Inflammatory macrophage treated with lipopolysaccharide for 4 hours (primary cell): ENCODE data around the gene TERB1.

ENCODE experiments used
- DNase-seq: peaks from one replicate; pipeline ENCODE4 v3.0.0-alpha.2; 2020

Gene TERB1

GRCh38 chr16:66741169-66741900, 60.0 kb downstream of the TERB1 start:
- peak; percentile 86 for DNase-seq

- DNase-seq: peak; percentile 65
Measured at GRCh38 chr16:66740533-66740932, 60.9 kb downstream of the TERB1 start.

- DNase-seq: peak; percentile 42
Measured at GRCh38 chr16:66740010-66740409, 61.4 kb downstream of the TERB1 start.

- DNase-seq: no peak
Measured at GRCh38 chr16:66735891-66736290, 65.5 kb downstream of the TERB1 start.

GRCh38 chr16:66731101-66731500, 70.3 kb downstream of the TERB1 start:
- no peak for DNase-seq

- DNase-seq: no peak
Measured at GRCh38 chr16:66728804-66729203, 72.6 kb downstream of the TERB1 start.

GRCh38 chr16:66728117-66728787, 73.1 kb downstream of the TERB1 start:
- DNase-seq: peak; percentile 71

- DNase-seq: no peak
Measured at GRCh38 chr16:66720766-66721165, 80.6 kb downstream of the TERB1 start.

GRCh38 chr16:66719246-66719645, 82.1 kb downstream of the TERB1 start:
- DNase-seq: no peak

GRCh38 chr16:66717776-66718175, 83.6 kb downstream of the TERB1 start:
- no peak for DNase-seq

- peak; percentile 39 for DNase-seq
Measured at GRCh38 chr16:66717112-66717675, 84.2 kb downstream of the TERB1 start.

- DNase-seq: no peak
Measured at GRCh38 chr16:66714654-66715307, 86.6 kb downstream of the TERB1 start.

- no peak for DNase-seq
Measured at GRCh38 chr16:66714062-66714461, 87.3 kb downstream of the TERB1 start.

GRCh38 chr16:66713076-66713475, 88.3 kb downstream of the TERB1 start:
- no peak for DNase-seq

- DNase-seq: no peak
Measured at GRCh38 chr16:66712512-66712911, 88.9 kb downstream of the TERB1 start.

GRCh38 chr16:66711581-66711980, 89.8 kb downstream of the TERB1 start:
- DNase-seq: no peak

GRCh38 chr16:66706506-66706880, 94.9 kb downstream of the TERB1 start:
- no peak for DNase-seq

GRCh38 chr16:66705790-66706505, 95.4 kb downstream of the TERB1 start:
- DNase-seq: no peak
